Endodermal cell (in vitro differentiated cells): ENCODE measurements around the gene AXL. TPM values are rescaled to one million over a fixed set of nuclear protein-coding genes. Genes with fewer than 3 reads are reported as not detected.

Source experiments
- DNase-seq: peaks from one replicate; pipeline ENCODE4 v3.0.0-alpha.2; 2017
- H3K27ac ChIP-seq: 2 replicates; pipeline ENCODE4 v1.5.1; 2013; ENCODE audit warnings: mild to moderate bottlenecking, low read depth, low read length, moderate library complexity
- H3K27me3 ChIP-seq: 2 replicates; pipeline ENCODE4 v1.6.1; 2013; ENCODE audit warnings: mild to moderate bottlenecking, low read length, moderate library complexity; ENCODE audit not compliant: insufficient read depth, control insufficient read depth, poor library complexity, severe bottlenecking
- H3K36me3 ChIP-seq: 2 replicates; pipeline ENCODE4 v1.7.0; 2013; ENCODE audit warnings: mild to moderate bottlenecking, low read length, moderate library complexity; ENCODE audit not compliant: control insufficient read depth, insufficient read depth
- H3K4me1 ChIP-seq: one replicate; pipeline ENCODE4 v1.7.0; 2013; ENCODE audit warnings: low read length; ENCODE audit not compliant: control insufficient read depth, insufficient read depth
- H3K4me3 ChIP-seq: 2 replicates; pipeline ENCODE4 v1.5.1; 2013; ENCODE audit warnings: mild to moderate bottlenecking, low read length, moderate library complexity
- H3K9ac ChIP-seq: 2 replicates; pipeline ENCODE4 v1.6.1; 2013; ENCODE audit warnings: mild to moderate bottlenecking, low read length, moderate library complexity; ENCODE audit not compliant: poor library complexity, severe bottlenecking; ENCODE audit errors: extremely low read depth
- H3K9me3 ChIP-seq: 2 replicates; pipeline ENCODE4 v1.6.1; 2013; ENCODE audit warnings: mild to moderate bottlenecking, low read length, moderate library complexity; ENCODE audit not compliant: control insufficient read depth
- H3K27ac Mint-ChIP-seq: 2 replicates; pipeline ENCODE4 v1.8.0; 2020; ENCODE audit warnings: mixed read lengths
- H3K27me3 Mint-ChIP-seq: 2 replicates; pipeline ENCODE4 v1.8.0; 2021; ENCODE audit warnings: mild to moderate bottlenecking, mixed read lengths; ENCODE audit not compliant: insufficient read depth
- H3K36me3 Mint-ChIP-seq: 2 replicates; pipeline ENCODE4 v1.8.0; 2020; ENCODE audit warnings: low read depth, mixed read lengths
- H3K4me1 Mint-ChIP-seq: 2 replicates; pipeline ENCODE4 v1.8.0; 2020; ENCODE audit warnings: mixed read lengths
- H3K4me3 Mint-ChIP-seq: 2 replicates; pipeline ENCODE4 v1.8.0; 2020; ENCODE audit warnings: mild to moderate bottlenecking, moderate library complexity, mixed read lengths
- H3K9me3 Mint-ChIP-seq: 2 replicates; pipeline ENCODE4 v1.8.0; 2020; ENCODE audit warnings: mild to moderate bottlenecking, mixed read lengths
- WGBS, 2 experiments: methylation state at CpG; one replicate each; pipeline versions ENCODE4 v1.1.5 to v1.1.7; 2013; ENCODE audit warnings: missing lambda C conversion rate in 2 of 2, mixed read lengths in 1 of 2; ENCODE audit not compliant: insufficient coverage in 1 of 2, insufficient read length in 1 of 2; 5-methylcytosine and 5-hydroxymethylcytosine counted together
- total RNA-seq, 2 donors: library from RNA; stranded (reverse); fragmentation: NEBNext Ultra II Directional in 1 of 2; extraction: Animal tissue kit (Norgen Biotek cat#: 25700) in 1 of 2; gene quantifications; 2 replicates in 1 of 2; 3 replicates in 1 of 2; pipeline ENCODE4 v1.2.1, GENCODE V29; 2021
- TF ChIP-seq, protein P1 (sequence below): fragments of 200-600 bp; sonication (generic); conservative IDR thresholded peaks from 2 replicates; pipeline ENCODE4 v1.5.0; 2021; ENCODE audit warnings: antibody characterized with exemption, mild to moderate bottlenecking

The AXL gene
- total RNA-seq, 2 donors from 2014 or later: 10.9 to 14.1 TPM

DNA sequence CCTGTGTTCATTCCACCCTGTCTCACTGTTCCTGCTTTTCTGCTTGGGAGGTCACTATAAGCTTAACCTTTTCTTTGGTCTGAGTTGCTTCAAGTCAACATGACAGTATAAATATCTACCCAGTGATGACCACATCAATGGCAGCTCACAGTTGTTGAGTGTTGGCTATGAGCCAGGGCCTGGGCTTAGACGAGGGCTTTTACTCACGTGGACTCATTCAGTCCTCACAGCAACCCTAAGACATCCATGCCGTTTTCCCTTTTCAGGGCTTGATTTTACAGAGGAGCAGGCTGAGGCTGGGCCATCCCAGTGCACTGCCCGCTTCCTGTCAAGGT lies 80.7 kb downstream of the AXL start:
- Mint-ChIP-seq H3K27ac (peak overlapping the region; percentile 67), H3K4me3 (no peak overlapping the region), H3K36me3 (peaks cover 88% of the 10 kb centered on the region), H3K27me3 (no peaks in the 10 kb centered on the region), H3K4me1 (peaks cover 6% of the 10 kb centered on the region), H3K9me3 (no peaks in the 10 kb centered on the region)
- DNase-seq: no peak
- H3K36me3 ChIP-seq: peaks cover 92% of the 10 kb centered on the region
- H3K4me1 ChIP-seq: peaks cover 7% of the 10 kb centered on the region
- WGBS, 2 experiments: 90 to 93% methylated on average over 2 to 4 of the region's 4 CpGs
- H3K9me3 ChIP-seq: no peaks in the 10 kb centered on the region
- H3K27ac ChIP-seq: no peak overlapping the region
- no peak overlapping the region for H3K4me3 ChIP-seq
- TF ChIP-seq, protein P1, sequence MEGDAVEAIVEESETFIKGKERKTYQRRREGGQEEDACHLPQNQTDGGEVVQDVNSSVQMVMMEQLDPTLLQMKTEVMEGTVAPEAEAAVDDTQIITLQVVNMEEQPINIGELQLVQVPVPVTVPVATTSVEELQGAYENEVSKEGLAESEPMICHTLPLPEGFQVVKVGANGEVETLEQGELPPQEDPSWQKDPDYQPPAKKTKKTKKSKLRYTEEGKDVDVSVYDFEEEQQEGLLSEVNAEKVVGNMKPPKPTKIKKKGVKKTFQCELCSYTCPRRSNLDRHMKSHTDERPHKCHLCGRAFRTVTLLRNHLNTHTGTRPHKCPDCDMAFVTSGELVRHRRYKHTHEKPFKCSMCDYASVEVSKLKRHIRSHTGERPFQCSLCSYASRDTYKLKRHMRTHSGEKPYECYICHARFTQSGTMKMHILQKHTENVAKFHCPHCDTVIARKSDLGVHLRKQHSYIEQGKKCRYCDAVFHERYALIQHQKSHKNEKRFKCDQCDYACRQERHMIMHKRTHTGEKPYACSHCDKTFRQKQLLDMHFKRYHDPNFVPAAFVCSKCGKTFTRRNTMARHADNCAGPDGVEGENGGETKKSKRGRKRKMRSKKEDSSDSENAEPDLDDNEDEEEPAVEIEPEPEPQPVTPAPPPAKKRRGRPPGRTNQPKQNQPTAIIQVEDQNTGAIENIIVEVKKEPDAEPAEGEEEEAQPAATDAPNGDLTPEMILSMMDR: no peak
- H3K27me3 ChIP-seq: no peaks in the 10 kb centered on the region
- no peak overlapping the region for H3K9ac ChIP-seq

DNA sequence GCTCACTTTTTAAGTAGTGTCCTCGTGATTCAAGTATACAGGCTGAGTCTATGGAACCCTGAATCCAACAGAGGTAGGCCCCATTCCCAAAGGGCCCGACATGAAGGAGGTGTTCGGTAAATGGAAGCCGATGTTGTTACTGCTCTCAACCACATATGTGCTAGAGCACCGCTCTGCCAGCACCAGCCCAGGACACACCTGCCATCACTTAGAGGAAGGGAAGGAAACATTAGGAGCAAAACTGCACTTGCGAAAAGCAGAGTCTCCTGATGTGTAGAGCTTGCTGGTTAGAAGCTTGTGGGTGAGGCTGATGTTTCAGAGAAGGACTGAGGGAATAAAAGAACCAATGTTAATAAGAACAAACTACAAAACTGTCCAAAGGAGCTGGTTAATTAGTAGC lies 81.5 kb downstream of the AXL start:
- Mint-ChIP-seq H3K27me3 (no peaks in the 10 kb centered on the region), H3K27ac (no peak overlapping the region), H3K9me3 (no peaks in the 10 kb centered on the region), H3K4me1 (peaks cover 6% of the 10 kb centered on the region), H3K4me3 (no peak overlapping the region), H3K36me3 (peaks cover 88% of the 10 kb centered on the region)
- WGBS, 2 experiments: 89 to 99% methylated on average over 1 to 6 of the region's 6 CpGs
- Histone ChIP-seq H3K9ac (no peak overlapping the region), H3K4me1 (peaks cover under 1% of the 10 kb centered on the region), H3K4me3 (no peak overlapping the region), H3K36me3 (peaks cover 92% of the 10 kb centered on the region), H3K9me3 (no peaks in the 10 kb centered on the region), H3K27ac (no peak overlapping the region), H3K27me3 (no peaks in the 10 kb centered on the region)
- TF ChIP-seq, protein P1: no peak
- DNase-seq: no peak

DNA sequence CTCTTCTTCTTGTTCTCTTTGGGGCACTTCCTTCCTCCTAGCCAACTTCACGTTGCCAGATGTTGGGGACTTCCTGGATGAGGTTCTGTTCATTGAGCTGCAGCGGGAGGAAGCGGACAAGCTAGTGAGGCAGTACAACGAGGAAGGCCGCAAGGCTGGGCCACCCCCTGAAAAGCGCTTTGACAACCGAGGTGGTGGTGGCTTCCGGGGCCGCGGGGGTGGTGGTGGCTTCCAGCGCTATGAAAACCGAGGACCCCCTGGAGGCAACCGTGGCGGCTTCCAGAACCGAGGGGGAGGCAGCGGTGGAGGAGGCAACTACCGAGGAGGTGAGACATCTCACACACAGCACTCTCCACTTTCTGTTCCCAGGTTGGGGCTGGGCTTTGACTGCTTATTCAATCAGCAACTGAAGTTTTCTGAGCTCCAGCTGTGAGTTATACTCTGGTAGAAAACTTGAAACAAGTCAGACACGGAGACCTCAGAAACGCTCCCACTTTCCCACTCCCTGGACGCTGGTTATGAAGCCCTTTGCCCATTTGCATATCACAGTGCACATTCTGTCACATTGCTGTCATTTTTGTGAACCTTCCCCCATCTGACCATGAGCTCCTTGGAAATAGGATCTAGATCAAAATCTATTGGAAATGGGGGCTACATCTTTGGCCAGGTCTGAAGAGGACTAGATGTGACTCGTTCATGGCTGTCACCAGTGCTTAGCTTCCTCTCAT lies 83.8 kb downstream of the AXL start:
- no peaks in the 10 kb centered on the region for H3K9me3 ChIP-seq
- no peak overlapping the region for H3K4me3 ChIP-seq
- H3K27ac ChIP-seq: no peak overlapping the region
- Mint-ChIP-seq H3K36me3 (peaks cover 86% of the 10 kb centered on the region), H3K4me1 (peaks cover 4% of the 10 kb centered on the region), H3K27me3 (no peaks in the 10 kb centered on the region), H3K4me3 (no peak overlapping the region), H3K27ac (no peak overlapping the region), H3K9me3 (no peaks in the 10 kb centered on the region)
- no peaks in the 10 kb centered on the region for H3K27me3 ChIP-seq
- no peak overlapping the region for H3K9ac ChIP-seq
- no peak for DNase-seq
- no peaks in the 10 kb centered on the region for H3K4me1 ChIP-seq
- TF ChIP-seq, protein P1: no peak
- H3K36me3 ChIP-seq: peaks cover 92% of the 10 kb centered on the region
- 93 to 94% methylated on average over 5 to 21 of the region's 21 CpGs for WGBS, 2 experiments
